ENCODE results near the gene MTMR2. TPM values are rescaled to one million over a fixed set of nuclear protein-coding genes. Genes with fewer than 3 reads are reported as not detected.

MTMR2 gene
- polyA plus RNA-seq, 4 donors, result 61.2 to 63.3 (median 63.1) TPM

DNA sequence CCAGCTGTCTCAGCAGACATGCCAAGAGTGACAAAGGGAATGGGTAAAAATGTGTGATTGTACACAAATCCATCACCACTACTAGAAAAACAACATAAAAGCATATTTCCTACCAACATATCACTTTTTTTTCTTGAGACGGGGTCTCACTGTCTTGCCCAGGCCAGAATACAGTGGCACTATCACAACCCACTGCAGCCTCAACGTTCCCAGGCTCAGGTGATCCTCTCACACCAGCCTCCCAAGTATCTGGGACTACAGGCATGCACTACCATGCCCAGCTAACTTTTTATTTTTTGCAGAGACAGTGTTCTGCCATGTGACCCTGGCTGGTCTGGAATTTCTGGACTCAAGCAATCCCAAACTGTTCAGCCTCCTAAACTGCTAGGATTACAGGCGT is 5.2 kb downstream of the MTMR2 start:
- DNase-seq (ENCODE audit: low read depth in 4 of 4, low spot score in 3 of 4), result no peak

DNA sequence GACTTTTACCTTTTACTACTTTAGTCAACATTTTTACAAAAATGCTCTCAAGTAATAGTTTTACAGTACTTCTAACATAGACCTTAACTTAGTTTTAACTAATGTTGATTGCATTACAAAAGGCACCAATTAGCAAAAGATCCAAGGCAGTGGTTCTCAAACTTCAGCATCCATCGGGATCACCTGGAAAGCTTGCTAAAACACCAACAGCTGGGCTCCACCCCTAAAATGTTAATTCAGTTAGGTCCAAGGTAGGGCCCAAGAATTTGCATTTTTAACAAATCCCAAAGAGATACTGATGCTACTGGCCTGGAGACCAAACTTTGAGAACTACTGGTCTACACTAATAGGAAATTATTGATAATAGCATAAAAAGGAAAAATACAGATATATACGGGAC is 5.9 kb downstream of the MTMR2 start:
- no peak for DNase-seq (ENCODE audit: low read depth in 4 of 4, low spot score in 3 of 4)

DNA sequence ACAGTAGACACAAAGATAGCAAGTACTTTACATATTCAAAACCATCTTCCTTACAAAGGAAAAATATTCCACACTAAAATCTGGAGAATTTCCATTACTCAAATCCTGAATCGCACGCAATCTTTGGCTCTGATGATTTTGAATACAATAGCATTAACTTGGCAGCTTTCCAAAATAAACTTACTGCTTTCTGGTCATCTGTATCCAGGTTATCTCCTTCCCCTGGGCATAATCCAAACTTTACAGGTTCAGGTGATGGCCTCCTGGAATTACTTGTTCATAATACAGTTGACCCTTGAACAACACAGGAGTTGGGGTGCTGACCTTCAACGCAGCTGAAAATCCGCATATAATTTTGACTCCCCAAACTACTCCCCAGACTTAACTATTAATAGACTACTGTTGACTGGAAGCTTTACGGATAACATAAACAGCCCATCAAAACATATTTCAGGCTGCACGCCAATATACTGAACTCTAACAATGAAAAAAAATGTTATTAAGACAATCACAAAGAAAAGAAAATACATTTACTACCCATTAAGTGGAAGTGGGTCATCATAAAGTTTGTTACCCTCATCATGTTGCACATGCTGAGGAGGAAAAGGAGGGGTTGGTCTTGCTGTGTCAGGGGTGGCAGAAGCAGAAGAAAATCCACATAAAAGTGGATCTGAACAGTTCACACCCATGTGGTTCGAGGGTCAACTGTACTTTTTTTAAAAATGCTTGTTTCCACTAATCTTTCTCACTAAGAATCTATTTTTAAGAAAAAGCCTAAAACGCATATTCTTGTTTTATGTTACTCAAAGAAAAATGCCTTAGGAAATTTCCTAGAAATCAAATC is 6.5 kb downstream of the MTMR2 start:
- DNase-seq (ENCODE audit: low read depth in 4 of 4, low spot score in 3 of 4), result no peak

DNA sequence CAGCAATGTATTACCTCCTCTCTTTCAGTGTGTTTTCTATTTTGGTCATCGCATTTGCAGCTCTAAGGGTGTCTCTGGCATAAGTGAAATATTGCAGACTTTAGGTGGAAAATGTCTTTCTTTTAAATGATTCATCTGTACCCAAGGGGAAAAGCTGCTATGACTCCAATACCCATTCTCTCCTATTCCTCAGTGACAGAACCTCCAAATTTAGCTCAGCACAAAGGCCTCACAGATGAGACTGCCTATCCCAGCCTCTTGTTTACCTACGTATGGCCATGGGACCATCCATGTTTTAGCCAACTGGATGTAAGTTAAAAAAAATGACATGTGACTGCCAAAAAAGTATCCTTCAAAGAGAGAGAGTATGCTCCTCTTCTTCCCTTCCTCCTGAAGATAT is 7.9 kb downstream of the MTMR2 start:
- DNase-seq (ENCODE audit: low read depth in 4 of 4, low spot score in 3 of 4), result no peak

DNA sequence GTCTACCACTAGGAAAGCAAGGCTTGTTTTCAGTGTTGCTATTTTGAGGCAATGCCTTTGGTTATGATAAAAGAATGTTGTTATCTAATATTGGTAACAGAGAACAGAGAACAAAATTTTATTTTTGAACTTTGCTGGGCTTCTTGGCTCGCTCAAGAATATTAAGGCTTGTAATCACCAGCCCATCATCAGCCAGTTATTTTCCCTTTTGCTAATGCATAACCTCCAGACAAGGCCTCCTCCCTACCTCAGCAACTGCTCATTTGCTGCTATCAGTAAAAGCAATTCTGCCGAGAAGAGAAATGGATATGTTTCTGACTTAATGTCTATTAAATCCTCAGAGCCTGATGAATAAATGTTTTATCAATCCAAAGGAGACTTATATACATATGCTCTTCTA is 8.9 kb downstream of the MTMR2 start:
- no peak for DNase-seq (ENCODE audit: low read depth in 4 of 4, low spot score in 3 of 4)

DNA sequence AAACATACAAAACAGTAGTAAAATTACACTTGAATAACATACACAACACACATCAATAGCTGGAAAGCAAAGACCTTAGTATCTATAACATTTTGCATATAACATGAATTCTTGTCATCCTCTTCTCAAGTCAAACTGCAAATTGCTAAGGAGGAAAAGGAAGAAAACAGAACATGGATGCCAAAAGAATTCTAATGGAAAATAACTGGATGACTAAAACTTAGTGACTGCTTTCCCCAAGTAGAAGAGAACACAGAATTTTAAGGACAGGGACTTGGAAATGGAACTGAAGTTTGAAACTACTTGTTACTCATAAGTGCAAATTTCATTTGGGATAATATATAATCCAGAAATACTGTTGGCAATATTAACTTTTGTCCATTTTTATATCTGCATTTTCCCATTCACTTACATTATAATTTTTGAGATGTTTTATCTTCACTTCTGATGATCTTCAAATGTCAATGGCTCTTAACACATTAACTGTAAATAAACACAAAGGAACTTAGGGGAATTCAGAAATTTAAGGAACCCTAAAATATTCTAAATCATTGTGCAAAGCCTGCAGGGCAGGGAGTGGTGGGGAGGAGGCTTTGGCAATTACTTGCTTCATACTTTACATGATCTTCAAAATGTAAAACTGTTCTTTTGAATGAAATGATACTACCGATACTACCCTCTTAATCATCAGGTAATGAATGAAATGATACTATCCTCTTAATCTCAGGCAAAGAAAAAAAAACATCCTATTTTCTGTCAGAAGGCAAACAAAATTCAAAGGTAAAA is 9.9 kb downstream of the MTMR2 start:
- DNase-seq (ENCODE audit: low read depth in 4 of 4, low spot score in 3 of 4), result no peak

DNA sequence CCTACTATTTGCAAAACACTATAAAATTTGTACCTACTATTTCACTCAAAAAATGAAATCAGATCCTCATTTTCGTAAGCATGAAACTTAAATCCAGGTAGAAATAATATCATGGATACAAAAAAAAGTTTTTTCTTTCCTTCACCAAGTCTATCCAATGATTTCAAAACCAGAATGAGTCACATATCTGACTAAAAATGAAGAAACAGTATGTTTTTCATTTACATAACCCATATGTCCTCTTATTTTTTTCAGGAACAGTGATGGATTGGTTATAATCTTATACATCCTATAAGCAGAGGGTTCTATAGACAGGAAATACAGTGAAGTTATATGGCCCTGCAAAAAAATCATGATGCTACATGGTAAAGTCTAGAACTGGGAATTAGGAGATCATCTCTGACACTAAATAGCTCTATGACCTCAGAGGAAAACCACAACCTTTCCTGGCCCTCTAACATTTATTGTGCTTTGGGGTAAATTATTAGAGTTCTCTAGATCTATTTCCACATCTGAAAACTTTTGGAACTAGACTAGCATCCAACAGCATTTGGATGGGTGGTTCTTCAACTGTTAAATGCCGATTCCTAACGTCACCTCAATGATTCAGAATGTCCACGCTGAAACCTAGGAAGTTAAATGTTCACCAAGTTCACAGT is 10.9 kb downstream of the MTMR2 start:
- no peak for DNase-seq (ENCODE audit: low read depth in 4 of 4, low spot score in 3 of 4)

DNA sequence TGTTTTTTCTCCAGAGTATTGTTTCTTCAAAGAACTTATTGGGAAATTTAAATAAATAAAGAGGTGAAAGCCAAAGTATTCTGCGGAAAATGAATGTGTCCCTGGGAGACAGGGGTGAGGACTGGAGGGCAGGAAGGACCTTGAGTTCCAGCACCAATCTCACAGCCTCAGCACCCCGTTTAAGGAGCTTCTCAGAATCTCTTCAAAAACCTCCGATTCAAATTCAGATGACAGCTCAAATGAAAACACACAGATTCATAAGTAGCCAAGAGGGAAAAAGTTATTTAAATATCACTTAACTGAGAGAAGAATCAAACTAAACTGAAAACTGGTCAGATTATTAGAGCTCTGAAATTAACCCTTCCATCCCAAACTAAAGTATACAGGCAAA is 12.5 kb downstream of the MTMR2 start:
- DNase-seq (ENCODE audit: low read depth in 4 of 4, low spot score in 3 of 4), result no peak

DNA sequence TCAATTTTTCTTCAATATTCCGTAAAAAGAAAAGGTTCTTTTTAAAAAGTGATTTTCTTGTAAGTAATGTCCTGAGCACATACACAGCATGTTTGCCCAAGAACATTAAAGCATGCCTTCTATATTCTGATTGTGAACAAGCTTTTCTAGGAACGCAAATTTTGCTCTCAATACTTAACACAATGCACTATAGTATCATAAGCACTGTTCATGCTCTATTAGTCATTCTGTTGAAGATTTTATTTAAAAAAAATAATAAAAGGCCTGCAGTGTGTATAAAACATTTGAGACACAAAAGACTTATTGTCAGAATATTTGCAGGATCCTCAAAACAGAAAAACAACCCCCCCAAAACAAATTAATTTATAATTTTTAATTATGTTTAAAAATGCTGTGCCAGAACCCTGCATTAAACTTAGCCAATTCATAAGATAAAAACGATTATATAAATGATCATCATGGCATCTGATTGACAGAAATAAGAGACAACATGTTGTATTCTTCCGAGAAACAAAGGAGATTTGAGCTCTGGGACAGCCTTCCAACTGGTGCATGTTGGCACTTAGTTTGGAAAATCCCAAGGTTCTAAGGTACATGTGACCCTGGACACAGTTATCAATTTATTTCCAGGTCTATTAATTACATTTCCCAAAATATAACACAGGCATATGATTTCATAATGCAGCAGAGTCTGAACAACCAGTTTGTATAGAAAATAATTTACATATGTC is 13.1 kb downstream of the MTMR2 start:
- DNase-seq (ENCODE audit: low read depth in 4 of 4, low spot score in 3 of 4), result no peak

DNA sequence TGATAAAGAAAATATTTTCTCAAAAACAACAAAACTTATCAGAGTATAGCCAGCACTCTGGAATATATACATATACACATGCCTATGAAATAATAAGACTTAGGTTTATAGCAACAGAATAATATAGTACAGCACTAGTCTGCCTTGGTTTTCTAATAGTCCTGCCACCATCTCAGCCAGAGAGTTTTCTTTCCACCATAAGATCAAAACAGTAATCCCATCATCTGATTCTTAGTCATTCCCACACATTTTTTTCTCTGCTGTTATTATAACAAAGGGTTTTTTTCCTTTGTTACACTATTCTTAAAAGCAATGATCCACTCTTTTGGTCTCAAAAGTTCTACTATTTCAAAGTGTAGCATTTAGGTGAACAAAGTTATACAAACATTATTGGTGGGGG is 15.1 kb downstream of the MTMR2 start:
- no peak for DNase-seq (ENCODE audit: low read depth in 4 of 4, low spot score in 3 of 4)

DNA sequence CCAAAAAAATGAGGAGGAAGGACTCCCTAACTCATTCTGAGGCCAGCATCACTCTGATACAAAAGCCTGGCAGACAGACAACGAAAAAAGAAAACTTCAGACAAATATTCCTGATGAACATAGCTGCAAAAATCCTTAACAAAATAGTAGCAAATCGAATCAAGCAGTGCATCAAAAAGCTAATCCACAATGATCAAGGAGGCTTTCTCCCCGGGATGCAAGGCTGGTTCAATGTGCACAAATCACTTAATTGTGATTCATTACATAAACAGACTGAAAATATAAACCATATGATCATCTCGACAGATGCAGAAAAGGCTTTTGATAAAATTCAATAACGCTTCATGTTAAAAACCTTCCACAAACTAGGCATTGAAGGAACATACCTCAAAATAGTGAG is 16.4 kb downstream of the MTMR2 start:
- no peak for DNase-seq (ENCODE audit: low read depth in 4 of 4, low spot score in 3 of 4)

DNA sequence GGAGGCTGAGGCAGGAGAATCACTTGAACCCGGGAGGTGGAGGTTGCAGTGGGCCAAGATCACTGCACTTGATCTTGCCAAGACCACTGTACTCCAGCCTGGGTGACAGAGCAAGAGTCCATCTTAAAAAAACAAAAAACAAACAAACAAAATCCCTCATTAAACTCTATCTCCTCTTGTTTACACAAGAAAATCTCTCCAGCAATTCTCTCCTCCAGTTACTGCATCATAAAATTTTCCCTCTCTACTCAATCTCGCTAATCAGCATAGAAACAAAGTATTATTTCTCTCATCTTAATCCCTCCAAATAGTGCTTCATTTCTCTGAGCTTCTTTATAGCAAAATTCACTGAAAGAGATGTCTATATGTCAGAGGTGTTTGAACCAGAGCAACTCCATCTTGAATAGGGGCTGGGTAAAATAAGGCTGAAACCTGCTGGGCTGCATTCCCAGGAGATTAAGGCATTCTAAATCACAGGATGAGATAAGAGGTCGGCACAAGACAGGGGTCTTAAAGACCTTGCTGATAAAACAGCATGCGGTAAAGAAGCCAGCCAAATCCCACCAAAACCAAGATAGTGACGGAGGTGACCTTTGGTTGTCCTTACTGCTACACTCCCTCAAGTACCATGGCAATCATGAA is 19.8 kb downstream of the MTMR2 start:
- no peak for DNase-seq (ENCODE audit: low read depth in 4 of 4, low spot score in 3 of 4)

DNA sequence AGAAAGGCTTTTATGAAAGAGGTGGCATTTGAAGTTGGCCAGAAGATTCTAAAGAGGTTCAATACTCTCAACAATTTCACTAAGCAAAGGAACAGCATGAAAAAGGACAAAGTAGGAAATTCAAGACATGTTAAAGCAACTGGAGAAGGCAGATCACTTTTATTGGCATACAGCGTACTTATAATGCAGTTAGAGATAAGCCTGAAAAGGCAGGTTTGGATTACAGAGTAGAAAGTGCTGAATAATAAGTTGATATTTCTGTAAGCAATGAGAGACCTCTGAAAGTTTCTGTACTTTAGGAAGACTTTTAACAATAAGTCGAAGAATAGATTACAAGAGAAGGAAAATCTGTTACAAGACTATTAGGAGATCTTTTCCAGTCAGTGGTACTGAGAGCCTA is 25.1 kb downstream of the MTMR2 start:
- no peak for DNase-seq (ENCODE audit: low read depth in 4 of 4, low spot score in 3 of 4)

DNA sequence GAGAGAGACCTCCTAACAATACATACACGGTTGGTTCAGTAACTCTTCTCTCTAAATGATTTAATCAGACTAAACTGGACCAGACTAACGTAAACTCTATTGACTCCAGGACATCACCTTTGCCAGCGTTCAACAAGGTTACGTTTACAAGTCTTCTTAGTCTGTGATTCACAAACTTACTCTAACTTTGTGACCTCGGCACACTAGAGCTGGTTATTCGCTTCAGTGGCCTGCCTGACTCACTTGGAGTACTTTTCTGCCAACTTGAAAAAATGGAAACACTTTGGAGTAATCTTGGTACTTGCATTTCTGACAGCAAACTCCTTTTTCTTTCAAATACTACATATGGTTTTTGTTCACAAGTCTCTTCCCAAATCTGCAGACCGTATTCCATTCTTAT is 26.2 kb downstream of the MTMR2 start:
- peak in 1 of 4 donors; percentile 15 for DNase-seq (ENCODE audit: low read depth in 4 of 4, low spot score in 3 of 4)

DNA sequence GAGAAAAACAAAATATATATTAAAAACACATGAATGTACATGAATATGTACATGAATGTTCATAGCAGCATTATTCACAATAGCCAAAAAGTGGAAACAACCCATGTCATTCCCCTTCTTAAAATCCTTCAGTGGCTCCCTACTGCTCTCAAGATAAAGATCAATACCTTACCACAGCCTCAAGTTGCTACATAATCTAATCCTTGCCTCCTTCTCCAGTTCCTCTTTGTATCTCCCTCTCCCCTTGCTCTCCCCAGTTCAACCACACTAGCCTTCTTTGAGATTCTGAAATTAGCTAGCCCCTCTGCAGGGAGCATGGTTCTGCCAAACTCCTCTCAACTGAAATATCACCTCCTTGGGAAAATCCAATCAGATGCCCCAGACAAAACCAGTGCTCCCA is 28.1 kb downstream of the MTMR2 start:
- DNase-seq (ENCODE audit: low read depth in 4 of 4, low spot score in 3 of 4), result no peak

DNA sequence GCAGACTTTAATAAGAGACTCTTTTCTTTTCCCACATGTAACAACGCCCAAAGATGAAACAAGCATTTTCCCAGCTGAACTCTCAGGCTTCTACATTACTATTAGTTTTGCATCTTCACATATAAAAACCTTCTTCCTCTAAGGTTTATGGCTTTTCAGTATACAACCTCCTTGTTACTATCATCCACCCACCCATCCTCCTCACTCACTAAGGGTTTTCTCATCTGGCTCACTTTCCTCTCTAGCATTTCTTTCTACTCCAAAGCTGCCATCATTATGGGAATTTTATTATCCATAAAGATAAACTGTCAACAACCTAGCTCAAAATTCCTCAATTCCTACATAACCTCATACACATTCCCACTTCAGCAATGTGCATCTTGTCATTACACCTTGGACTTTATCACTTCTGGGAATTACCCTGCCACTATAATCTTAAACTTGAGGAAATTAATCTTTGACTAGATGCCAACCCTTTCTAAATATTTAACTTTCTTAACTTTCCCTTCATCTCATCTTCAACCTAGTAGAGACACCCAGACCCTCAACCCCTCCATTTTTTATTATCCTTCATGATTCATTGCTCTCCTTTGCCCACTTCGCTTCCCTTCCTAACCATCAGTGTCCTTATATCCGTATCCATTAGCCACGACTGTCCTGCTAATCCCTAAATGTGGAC is 30.9 kb downstream of the MTMR2 start:
- DNase-seq (ENCODE audit: low read depth in 4 of 4, low spot score in 3 of 4), result peak in 1 of 4 donors; percentile 15

DNA sequence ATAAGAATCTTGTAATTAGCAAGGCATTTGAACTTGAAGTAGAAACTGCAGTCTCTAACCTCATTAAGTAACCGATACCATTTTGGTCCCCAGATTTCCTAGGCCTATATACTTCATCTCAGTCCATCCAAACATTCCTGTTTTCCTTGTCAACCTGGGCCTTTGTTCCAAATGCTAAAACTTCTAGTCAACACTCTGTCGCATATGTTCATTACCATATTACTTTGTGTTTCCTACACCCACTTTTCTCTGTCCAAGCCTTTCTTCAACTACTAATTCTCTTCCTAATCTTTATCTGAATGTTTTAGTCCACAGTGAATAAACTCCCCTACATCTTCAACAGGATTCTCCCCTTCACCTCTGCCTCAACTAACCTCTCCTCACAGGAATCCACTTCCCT is 31.4 kb downstream of the MTMR2 start:
- DNase-seq (ENCODE audit: low read depth in 4 of 4, low spot score in 3 of 4), result no peak

DNA sequence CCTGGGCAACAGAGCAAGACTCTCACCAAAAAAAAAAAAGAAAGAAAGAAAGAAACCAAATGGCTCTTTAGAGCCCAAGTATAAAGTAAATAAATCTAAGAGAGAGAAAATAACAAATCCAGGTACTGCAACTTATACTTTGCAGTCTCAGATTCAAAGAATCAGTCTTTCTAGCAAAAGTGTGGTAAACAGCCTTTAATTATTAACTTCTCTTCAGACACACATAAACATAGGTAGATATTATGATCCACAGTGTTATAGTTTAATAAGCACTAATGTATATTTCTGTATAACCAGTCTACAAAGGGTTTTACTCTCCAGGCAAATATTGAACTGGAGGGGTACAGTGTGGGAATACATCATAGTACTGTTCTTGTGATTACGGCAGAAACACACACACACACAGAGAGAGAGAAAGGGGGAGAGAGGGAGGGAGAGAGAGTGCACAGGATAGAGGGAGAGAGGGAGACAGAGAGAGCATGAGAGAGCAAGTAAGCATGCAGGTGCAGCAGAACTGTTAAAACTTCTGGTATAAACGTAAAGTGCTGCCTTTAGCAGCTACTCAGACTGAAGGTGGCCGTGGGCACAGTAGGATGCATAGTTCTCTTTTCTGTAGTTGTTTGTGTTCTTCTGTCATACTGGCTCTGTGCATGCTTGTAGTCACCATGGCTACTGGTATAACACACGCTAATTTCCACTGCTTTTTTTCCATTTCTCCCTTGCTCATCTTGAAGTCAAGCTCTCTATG is 32.3 kb downstream of the MTMR2 start:
- DNase-seq (ENCODE audit: low read depth in 4 of 4, low spot score in 3 of 4), result no peak

DNA sequence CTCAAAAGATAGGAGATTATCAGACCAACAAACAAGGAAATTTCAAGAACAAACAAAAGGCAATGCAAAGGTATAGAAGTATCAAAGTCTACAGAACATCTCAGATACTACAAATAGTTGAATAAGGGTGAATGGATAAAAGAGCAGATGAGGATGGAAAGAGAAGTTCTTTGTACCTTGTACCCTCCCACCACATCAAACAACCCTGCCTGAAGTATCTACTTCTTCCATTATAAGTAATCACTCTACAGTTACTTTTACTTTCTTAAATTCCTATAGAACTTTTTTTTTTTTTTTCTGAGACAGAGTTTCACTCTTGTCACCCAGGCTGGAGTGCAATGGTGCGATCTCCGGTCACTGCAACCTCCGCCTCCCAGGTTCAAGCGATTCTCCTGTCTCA is 35.1 kb downstream of the MTMR2 start:
- DNase-seq (ENCODE audit: low read depth in 4 of 4, low spot score in 3 of 4), result no peak

Data from right renal pelvis (tissue), 4 donors.